Activated T-cell treated with anti-CD3 and anti-CD28 coated beads, Interleukin-2, amount 50 U/mL, for 24 hours (primary cell): ENCODE measurements around the gene SULT1C3.

ENCODE experiments used
- DNase-seq: peaks from one replicate; pipeline ENCODE4 v3.0.0-alpha.2; 2020
- H3K27ac Mint-ChIP-seq: 2 replicates; pipeline ENCODE4 v1.8.0; 2020; ENCODE audit warnings: mild to moderate bottlenecking, mixed read lengths
- H3K27me3 Mint-ChIP-seq: 2 replicates; pipeline ENCODE4 v1.8.0; 2020; ENCODE audit warnings: mixed read lengths
- H3K36me3 Mint-ChIP-seq: 2 replicates; pipeline ENCODE4 v1.8.0; 2020; ENCODE audit warnings: low read depth, mixed read lengths
- H3K4me1 Mint-ChIP-seq: 2 replicates; pipeline ENCODE4 v1.8.0; 2020; ENCODE audit warnings: low read depth, mixed read lengths
- H3K4me3 Mint-ChIP-seq: 2 replicates; pipeline ENCODE4 v1.8.0; 2020; ENCODE audit warnings: mild to moderate bottlenecking, moderate library complexity, mixed read lengths
- H3K9me3 Mint-ChIP-seq: 2 replicates; pipeline ENCODE4 v1.8.0; 2020; ENCODE audit warnings: mixed read lengths

SULT1C3 gene

DNA sequence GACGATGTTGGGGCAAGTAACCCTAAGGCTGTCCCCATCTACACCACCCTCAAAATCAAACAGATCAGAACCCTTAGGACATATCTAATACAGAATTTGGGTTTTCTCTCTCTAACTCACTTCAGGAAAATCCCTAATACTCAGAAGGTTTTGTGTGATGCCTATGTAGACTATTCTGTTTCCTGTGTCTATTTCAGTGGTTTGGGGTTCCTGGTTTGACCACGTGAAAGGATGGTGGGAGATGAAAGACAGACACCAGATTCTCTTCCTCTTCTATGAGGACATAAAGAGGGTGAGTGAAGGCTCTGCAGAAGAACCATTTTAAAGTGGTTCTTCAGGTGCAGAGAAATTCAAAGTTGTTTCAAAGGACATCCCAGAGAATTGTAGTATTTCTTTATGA is 65.2 kb downstream of the SULT1C3 start:
- Mint-ChIP-seq H3K4me1 (peaks cover 1% of the 10 kb centered on the region), H3K4me3 (no peak overlapping the region), H3K9me3 (no peaks in the 10 kb centered on the region), H3K36me3 (no peaks in the 10 kb centered on the region), H3K27me3 (peaks cover 7% of the 10 kb centered on the region), H3K27ac (no peak overlapping the region)
- DNase-seq = no peak

DNA sequence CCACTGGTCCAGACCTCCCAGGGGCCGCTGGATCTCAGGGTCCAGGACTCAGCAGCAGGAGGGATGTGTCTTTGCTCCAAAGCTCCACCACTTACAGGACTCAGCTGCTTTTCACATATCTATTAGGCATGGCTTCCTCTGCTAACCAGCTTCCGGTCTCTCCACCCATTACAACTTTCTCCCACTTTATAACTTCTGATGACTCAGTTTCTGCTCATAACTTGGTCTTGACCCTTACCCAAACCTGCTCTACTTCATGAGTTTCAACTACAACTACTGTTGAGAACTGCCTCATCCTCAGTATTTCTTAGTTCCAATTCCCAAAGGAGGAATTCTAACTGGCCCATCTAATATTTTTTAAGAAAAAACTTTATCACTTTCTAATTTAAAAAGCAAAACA is 66.1 kb downstream of the SULT1C3 start:
- DNase-seq = no peak
- Mint-ChIP-seq H3K4me1 (peaks cover 1% of the 10 kb centered on the region), H3K27me3 (peaks cover 7% of the 10 kb centered on the region), H3K9me3 (no peaks in the 10 kb centered on the region), H3K36me3 (no peaks in the 10 kb centered on the region), H3K27ac (no peak overlapping the region), H3K4me3 (no peak overlapping the region)

DNA sequence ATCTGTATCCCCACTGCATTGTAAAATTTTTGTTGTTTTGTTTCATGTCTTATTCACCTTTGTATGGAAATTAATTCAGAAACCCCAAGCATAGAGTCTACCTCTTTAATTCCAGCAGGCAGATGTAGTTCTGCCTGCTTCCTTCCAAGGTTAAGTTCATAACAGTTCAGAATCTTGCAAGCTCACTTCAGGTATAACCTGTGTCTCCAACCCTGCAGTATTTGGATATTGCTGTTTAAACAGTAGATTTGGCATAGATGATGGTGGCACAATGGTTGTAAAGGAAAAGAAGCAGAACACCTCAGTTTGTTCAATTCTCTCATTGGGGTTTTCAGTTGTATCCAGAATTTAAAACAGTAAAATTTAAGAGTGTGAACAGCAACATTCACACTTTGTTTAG is 70.1 kb downstream of the SULT1C3 start:
- Mint-ChIP-seq H3K36me3 (no peaks in the 10 kb centered on the region), H3K27me3 (peaks cover 10% of the 10 kb centered on the region), H3K27ac (no peak overlapping the region), H3K4me1 (peaks cover 1% of the 10 kb centered on the region), H3K4me3 (no peak overlapping the region), H3K9me3 (no peaks in the 10 kb centered on the region)
- no peak for DNase-seq
